Eye (tissue), 1 donor: ENCODE results near the gene NFIX.
A peak's percentile ranks its signal among the peaks of the same experiment; 100 is the strongest.

Experiments
- DNase-seq: peaks from one replicate; pipeline ENCODE4 v3.0.0-alpha.2; 2015

Gene NFIX

DNA sequence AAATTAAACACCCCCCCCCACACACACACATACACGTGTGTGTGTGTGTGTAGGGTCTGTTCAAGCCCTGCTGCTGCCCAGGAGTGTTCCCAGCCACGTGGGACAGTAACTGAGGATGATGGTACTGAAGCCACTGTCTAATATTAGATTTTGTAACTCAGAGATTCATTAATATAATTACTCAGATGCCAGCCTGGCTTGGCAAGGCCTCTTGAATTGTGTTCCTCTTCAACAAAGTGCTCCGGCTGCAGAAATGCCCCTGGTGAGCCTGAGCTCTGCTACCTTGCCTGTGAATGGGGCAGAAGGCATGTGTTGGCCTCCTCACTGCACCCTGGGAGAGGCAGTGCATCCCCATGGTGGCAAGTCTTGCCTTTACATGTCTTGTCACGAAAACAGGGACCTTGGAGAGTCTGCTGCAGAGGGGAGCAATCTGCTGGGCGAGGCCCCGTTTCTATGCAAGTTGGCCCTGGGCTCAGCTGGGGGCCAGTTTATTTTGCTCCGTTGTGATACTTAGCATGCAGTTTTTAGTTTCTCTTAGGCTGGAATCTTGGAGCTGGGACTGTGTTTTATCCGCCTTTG is 44.0 kb downstream of the NFIX start:
- DNase-seq = no peak

DNA sequence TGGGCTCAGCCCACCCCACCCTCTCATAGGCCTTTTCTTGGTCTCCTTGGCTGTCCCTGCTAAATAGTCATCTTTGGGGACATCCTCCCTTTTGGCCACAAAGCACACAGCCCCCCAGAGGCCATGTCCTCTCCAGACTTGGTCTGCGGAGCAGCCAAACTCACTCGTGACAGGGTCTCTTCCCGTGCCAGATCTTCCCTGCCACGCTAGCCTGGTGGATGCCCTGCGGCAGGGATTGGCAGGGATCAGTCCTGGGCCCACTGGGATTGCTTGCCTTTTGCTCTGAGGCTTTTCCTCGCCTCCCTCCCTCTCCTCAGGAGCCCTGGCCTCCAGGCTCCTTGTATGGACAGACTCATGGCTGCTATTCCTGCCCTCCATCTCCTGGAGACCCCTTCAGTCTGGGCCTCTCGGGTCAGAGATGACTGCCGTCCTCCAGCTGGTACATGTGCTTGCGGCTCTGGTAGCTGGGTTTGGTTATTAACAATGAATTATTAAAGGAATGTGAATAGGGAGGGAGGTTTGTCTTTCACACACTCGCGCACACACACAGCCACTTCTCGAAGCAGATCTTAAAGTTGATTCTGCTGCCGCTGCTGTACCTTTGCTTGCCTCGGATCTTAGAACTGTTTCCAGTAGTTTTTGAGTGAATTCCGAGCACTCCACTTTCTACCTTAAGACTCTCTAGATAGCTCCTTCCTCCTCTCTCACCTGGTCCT is 45.1 kb downstream of the NFIX start:
- DNase-seq = peak; percentile 24

DNA sequence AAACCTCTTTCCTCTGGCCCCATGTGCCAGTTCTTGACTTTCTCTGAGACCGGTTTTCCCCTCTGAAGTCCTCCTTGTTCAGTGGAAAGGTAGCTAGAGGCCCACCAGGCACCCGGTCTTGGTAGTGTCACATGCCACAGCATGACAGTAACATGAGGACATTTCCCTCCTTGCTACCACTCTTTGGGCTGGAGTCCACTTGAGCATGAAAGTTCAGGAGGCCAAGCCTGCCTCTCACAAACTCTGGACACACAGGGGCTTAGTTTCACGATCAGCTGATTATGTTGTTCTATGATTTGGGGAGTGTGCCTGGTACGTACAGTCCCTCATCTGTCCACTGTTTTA is 45.6 kb downstream of the NFIX start:
- no peak for DNase-seq

DNA sequence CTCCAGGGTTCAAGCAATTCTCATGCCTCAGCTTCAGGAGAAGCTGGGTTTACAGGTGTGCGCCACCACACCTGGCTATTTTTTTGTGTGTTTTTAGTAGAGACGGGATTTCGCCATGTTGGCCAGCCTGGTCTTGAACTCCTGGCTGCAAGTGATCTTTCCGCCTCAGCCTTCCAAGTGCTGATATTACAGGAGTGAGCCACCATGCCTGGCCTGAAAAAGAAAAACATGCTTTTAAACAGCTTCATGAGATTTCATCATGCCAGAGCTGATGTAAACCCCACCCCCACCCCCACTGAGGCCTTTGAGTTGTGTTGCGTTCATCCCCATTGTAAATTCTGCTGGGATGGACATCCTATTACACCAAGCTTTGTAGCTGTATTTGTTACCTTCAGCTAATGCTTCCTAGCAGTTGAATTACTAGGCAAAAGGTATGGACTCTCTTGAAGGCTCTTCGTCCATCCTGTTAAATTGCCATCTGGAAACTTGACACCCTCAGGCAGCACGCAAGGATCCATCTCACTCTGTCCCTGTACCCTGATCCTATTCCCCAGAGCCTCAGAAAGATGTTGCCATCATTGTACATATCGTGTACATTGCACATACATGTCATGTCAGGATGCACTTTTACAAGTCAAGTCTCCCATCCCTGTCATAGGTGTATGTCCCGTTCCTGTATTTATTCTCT is 47.3 kb downstream of the NFIX start:
- DNase-seq = no peak

DNA sequence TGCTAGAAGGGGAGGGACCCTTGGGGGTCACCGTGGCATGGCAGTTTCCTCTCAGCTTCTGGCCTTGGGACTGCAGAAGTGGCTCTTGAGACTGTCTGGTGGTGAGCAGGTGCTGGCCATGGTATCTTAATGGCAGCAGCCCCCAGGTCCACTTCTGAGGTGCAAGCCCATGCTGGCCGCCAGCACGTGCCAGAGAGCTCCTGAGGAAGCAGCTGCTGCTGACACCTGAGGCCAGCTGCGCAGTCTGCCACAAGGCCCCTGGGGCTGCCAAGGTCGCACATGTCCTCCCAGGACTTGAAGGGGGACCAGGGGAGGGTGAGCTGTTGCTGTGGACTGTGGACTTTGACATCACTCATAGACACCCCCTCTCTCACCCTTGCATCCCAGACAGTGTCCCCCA is 48.0 kb downstream of the NFIX start:
- peak; percentile 26 for DNase-seq

DNA sequence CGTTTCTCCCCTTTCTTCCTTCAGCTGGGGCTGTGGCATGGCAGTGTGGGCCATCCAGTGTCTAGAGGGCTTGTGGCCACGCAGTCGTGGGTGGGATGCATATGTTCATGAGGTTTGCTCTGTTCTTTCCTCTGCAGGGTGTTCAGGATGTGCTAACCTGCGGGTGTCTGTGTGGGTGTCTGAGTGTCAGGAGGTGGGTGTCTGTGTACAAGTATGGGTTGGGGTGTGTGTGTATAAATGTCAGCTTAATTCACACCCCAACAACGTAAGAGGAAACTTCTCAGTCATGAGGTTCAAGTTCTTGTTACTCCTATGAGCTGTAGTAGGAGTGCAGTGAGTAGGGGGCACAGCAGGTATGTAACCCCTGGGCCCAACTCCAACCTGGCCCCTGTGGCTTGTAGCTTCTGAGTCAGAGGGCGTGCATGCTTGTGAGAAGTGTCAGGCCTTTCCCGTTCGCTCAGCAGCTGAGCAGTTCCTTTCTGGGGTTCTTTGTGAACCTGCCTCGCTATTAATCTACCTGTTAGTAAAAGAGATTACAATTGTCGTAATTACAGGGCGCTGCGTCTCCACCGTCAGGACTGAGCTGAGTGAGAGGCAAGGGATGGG is 49.1 kb downstream of the NFIX start:
- no peak for DNase-seq

DNA sequence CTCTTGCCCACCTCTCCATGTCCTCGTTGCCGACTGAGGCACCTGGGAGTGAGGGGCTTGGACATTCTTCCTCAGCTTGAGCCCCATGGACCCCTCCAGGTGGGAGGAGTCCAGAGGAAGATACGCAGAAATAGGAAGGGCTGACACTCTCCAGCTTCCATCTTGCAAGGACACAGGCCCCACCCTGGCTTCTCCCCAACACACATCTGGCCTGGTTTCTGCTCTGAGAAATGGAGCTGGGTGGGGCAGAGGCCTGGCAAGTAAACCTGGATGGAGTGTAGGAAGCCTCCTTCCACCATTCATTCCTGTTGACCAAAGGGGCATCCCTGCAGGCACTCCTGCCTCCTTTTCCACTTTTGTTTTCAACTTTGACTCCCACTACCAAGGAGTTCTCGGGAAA is 50.5 kb downstream of the NFIX start:
- no peak for DNase-seq

DNA sequence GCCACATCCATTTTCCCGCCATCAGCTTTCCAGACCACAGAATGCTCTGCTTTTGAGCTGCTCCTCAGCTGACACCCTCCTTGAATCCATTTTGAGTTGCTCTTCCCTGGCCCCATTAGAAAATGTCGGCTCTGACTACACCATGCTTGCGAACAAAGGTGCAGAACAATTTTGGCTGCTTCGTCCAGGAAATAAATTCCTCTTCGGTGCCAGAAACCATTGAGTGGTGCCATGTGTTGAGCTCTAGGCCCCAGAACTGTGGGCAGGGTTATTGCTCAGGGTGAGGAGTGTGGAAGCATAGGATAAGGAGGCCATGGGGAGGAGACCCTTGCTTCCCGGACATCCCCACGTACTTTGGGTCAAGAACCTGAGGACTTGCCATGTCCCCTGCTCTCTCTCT is 52.1 kb downstream of the NFIX start:
- DNase-seq = no peak

DNA sequence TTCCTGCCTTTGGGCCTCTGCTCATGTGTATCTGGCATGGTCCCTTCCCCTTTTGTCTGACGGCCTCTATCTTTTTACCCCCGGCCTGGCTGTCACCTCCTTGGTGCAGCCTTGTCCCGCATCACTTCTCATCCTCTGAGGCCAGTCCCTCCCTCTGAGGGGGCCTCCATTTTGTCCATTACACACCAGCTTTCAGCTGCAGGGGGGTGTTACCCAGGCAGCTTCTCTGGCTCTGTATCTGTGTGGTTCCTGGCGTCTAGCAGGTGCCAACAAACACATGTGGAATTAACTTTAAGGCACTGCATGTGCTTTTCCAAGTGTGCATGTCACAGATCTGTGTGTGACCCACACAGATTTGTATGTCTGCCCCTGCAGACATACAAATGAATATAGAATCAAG is 55.0 kb downstream of the NFIX start:
- DNase-seq = no peak

DNA sequence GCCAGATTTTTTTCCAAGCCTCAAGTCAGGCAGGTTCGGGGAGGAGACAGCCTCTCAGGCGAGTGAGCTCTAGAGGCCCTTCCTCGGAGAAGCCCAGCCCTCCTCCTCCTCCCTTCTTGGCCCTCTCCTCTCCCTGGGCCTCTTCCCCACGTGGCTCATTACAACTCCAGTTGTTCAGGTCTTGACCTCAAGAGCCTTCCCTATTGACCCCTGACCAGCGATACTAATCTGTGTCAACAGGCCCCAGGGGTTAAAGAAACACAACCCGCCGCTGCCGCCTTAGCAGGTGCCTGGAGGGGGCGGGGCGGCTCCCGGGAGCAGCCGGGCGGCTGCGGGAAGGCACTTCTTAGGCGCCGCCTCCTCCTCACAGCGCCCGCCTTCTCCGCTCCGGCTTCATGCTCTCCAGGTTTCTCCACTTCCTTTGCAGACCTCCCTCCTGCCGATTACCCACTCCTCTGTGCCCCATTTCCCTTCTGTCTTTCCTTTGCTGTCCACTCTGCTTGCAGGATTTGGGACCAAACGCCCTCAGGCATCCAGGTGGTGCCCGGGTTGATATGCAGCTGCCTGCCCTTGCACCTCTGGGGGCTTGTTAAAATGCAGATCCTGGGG is 56.4 kb downstream of the NFIX start:
- peak; percentile 91 for DNase-seq

DNA sequence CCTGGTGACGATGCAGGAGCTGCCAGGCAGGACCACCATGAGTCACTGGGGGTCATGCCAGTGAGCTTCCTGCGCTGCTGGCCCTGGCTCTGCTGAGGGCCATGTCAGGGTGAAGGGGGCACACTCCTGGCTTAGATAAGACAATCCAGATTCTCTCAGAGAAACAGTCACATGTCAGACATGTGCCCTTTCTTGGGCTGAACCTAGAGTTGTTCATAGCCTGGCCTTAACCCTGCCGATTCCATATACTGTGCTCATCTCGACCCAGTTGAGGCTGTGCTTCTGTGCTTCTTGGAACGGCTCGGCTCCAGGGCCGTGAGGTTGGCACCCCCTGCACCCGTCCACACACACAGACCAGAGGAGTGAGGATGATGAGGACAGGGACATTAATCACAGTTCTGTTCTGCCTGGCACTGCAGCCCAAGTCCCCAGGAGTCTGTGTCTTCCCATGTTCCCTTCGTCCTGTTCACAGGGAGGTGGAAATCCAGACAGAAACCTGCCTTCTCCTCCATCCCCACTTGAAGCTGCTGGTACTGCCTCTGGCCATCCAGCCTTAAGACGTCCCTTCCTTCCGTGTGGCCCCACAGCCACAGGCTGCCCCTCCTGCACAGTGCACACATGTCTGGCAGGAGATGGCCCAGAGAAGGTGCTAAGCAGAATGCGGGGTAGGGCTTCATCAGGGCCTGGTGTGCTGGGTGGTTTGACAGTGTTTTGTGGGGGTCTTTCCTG is 57.3 kb downstream of the NFIX start:
- no peak for DNase-seq

DNA sequence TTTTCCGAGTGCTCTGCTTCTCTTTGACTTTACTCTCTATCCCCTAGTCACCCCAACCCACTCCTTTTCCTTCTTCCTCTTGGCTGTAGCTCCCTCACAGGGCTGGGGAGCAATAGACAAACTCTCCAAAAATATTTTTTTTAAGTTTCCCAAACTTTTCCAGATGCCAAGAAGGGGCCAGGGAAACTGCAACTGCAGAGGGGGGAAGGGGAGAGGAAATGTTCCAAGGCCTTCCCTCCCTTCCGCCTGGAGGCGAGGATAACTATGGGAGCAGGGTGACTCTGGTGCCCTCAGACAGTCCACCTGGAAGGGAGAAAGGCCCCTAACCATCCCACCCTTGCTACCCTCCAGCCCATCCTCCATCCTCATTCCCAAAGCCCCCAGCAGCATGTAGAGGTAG is 58.0 kb downstream of the NFIX start:
- peak; percentile 52 for DNase-seq

DNA sequence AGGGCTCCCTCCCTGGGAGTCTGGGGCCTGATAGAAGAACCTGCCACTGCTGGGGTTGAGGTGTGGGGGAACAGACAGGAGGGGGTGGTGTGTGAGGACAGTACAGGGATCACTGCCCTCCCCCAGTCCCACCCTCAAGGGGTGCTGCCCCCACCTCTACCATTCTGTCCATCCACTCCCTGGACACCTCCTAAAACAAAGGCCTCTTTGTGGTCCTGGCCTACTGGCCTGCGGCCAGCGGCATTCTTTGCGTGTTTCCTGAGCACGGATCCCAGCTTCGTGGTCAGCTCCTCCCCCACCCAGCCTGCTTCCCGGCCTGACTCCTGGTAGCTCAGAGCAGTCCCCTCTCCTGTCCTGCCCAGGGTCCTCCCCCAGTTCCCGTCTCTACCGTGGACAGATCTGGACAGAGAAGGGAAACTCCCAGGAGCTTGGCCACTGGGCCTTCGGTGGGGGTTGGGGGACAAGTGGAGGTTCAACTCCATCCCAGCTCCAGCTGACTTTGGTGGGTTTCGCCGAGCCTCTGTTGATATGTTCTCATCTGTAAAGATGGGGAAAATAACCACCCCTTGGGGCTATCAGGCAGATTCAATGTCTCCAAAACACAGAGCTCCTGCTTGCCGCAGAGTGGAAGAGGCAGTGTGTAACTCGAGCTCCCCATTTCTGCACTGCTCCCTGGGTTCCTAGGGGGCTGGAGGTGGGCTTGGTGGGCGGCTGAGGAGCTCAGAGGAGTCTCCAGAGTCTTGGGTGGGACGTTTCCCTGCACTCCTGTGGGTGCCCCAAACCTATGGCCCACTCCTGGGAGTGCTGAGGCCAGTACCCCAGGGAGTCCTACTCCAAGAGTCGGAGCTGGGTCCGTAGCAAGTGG is 58.7 kb downstream of the NFIX start:
- peak; percentile 92 for DNase-seq

DNA sequence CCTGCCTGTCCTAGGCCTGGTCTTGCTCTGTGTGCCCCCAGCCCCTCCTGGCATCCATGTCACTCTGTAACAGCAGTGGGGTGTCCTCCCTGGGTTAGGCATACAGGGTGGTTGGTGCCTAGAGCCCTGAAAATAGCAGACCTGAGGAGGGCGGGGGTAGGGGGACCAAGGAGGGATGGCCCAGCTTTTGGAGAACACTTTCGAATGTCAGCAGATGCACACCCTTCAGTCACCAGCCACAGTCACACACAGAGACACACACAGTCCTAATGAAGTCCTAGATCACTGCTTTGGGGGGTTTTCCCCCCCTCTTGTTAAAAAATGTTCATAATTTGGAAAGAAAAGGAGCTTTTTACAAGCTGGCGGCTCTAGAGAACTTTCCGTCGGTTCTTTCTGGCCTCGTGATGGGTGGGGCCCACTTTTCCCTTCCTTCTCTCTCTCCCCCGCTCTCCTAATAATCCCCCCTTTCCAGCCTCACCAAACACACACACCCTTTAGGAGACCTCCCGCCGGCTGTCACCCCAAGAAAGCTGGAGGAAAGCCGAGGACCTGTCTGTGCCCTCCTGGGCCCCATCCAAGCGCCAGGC is 59.4 kb downstream of the NFIX start:
- peak; percentile 85 for DNase-seq

DNA sequence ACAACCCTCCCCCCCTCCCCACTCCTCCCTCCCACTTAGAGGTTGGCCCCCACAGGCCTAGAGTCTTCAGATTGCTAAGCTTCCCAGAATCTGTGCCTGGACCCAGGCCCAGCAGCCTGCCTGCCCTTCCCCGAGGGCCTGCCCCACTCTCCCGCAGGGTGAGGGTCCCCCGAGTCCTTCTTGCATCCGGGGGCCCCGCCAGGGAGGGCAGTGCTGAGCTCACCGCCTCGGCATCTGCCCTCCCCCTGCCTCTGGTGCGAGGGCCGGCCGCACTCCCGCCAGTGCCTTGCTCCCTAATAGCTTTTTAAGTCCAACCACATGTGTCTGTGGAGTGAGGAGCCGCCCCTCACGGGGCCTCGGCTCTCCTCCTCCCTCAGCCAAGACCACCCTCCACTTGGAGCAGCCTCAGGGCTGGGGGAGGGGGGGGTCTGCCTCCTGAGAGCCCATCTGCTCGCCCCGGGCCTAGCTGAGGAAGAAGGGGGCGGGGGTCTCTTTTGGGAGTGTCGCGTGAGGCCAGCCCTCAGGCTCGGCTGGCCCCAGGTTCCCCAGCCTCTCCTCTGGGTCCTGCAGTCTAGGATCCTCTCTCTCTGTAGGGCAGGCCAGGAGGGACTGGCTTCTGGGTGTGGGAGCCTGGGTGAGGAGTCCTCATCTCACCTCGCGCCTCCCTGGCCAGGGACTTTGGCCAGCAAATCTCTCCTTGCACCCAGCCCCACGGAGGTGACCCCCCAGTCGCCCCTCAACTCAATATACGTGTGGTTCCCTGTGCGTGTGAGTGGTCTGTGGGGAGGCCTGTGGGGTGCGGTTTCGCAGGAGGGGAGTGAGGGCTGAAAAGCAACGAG is 60.2 kb downstream of the NFIX start:
- peak; percentile 89 for DNase-seq

DNA sequence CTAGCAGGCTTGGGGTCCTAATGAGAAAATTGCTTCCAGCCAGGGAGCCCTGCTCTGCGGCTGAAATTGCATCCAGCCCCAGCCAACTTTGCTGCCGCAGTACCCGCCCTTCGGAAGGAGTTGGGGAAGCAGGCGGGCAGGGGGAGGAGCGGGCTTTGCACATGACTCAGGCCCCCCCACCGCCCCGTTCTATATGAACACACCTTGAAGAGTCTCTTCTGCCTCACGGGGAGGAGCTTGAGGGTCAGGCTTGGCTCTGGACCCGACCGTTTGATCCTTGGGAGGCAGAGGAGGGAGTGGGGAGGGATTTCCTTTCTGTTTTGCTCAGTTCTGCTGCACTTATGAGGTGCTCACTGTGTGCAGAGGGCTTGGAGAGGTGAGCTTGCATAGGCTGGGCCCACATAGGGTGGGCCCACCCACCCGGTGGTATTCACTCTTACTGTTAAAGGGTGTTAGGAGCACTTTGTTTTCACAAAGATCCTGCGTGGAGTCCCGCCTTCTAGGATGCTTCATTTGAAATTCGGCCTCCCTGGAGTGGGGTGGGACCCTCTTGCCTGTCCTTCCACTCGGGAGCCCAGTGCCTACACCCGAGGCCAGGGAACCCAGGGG is 60.9 kb downstream of the NFIX start:
- peak; percentile 79 for DNase-seq

DNA sequence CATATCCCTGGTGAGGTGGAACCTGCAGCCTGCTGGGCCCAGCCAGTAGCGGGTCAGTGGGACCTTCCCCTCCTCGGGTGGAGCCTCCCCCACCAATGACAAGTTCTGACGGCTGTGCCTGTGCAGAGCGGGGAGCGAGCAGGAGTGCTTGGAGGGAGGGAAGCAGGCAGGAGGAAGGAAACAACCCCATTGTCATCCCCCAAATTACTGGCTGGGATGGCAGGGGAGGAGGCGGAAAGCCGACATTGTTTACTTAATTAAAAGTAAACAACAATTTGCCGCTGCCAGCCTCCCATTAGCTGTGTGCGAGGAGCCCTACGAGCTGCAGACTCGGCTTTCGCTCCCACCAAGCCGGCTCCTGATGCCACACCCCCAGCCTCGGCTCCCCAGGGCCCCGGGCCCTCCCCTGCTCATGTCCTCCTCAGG is 61.9 kb downstream of the NFIX start:
- no peak for DNase-seq

DNA sequence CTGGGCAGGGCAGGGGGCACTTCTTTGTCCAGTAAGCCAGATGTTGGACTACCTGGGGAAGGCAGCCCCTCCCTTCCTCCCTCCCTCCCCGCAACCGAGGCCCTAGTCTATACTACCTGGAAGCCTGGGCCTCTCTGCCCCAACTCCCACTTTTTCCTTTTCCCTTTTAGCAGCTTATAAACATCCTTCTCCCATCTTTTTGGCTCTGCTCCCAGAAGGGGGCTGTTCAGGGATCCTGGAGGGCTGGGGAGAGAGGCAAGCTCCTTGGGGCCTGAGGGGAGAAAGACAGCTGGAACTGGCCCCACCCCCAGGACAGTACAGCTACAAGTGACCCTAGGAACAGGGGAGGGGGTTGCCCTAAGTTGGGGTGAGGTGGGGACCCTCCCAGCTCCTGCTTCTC is 62.5 kb downstream of the NFIX start:
- DNase-seq = peak; percentile 73

DNA sequence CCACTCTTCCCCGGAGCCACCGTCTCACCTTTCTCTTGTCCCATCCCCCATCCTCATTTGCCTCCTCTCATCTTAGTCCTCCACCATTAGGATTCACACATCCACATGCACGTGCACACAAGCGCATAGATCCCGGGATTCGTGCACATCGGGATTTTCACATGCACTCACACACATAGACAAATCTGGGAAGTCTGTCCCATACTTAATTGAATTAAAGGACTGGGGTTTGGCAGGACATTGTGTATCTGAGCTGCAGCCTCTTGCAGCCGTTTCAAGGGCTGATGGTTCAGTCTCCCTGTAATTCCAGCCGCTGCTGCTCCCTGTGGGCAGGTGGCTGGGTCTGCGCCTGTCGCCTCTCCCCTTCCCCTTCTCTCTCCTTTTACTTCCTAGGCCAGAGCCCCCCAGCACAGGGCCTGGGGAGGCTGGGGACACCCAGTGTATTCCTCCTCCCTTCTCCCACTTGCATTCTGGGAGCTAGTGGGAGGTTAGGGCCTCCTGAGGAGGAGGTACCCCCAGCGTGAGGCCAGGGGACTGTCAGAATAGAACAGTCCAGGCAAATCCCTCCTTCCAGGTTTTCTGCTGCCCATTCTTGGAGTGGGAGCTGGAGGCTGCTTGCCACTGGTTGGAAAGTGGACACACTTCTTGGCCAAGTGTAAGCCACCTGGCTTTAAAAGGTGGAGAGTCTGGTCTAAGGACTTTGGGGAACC is 63.8 kb downstream of the NFIX start:
- peak; percentile 55 for DNase-seq
